ENCODE data around the gene PDHX. TPM values are rescaled to one million over a fixed set of nuclear protein-coding genes. Genes with fewer than 3 reads are reported as not detected.

PDHX gene
- total and polyA plus RNA-seq, 2 of the 4 experiments (the other 2 are of a cell fraction), result 19.8 to 26.7 TPM

GRCh38 chr11:34899633-34900016 lies 16.8 kb upstream of the PDHX start:
- peaks cover 2% of the 10 kb centered on the region; the same call in 1 of the 2 replicates for H3K36me3 ChIP-seq (ENCODE audit: control insufficient read depth, insufficient read depth, low read length)
- H3K4me2 ChIP-seq (ENCODE audit: low read depth, low read length), result no peak overlapping the region
- no TSS peak for BruUV-seq (replicated peaks)
- no peaks in the 10 kb centered on the region for H3K9me1 ChIP-seq (ENCODE audit: insufficient read depth, low read length)
- H2AK9ac ChIP-seq (replicated peaks; ENCODE audit: low read depth, low read length, poor library complexity), result no peak overlapping the region
- no peak overlapping the region for H3K4me3 ChIP-seq (ENCODE audit: insufficient read depth, low read depth, low read length)
- H4K20me1 ChIP-seq (ENCODE audit: insufficient read depth, low read length), result no peaks in the 10 kb centered on the region
- no peak overlapping the region for H3K14ac ChIP-seq (replicated peaks; ENCODE audit: low read depth, low read length)
- H3K4me1 ChIP-seq (ENCODE audit: control insufficient read depth, insufficient read depth, low read length), result no peaks in the 10 kb centered on the region
- dilution Hi-C loops (cut with HindIII; ENCODE audit: low sequenced_read_pairs, unreplicated experiment) (no loop called here), in situ Hi-C loops (cut with MboI; ENCODE audit: low sequenced_read_pairs) (no loop called here), intact Hi-C loops (cut with micrococcal nuclease) (no loop called here)
- H3K27me3 ChIP-seq (ENCODE audit: control insufficient read depth, insufficient read depth, low read length), result no peaks in the 10 kb centered on the region
- no peak overlapping the region for H3K23ac ChIP-seq (ENCODE audit: low read depth, low read length)
- ChIA-PET CTCF (interaction anchor here (0.9 to 1.3 kb wide), 2 partner anchors 10 to 314 kb away, joined by 3 to 4 read pairs; no protein-coding TSS in a partner anchor), POLR2A (ENCODE audit: unreplicated experiment) (no interaction called here)
- H3K18ac ChIP-seq (ENCODE audit: low read depth, low read length), result no peak overlapping the region
- DNase-seq, result no peak
- peaks cover 17% of the 10 kb centered on the region for H3K9me3 ChIP-seq (ENCODE audit: control insufficient read depth, insufficient read depth, low read length)
- H4K5ac ChIP-seq (ENCODE audit: low read depth, low read length), result no peak overlapping the region
- no peak overlapping the region for H3K27ac ChIP-seq (ENCODE audit: insufficient read depth, low read length)
- H3K9ac ChIP-seq (ENCODE audit: low read depth, low read length), result no peak overlapping the region
- no peak overlapping the region for H2BK5ac ChIP-seq (ENCODE audit: low read depth, low read length, poor library complexity, severe bottlenecking)
- WGBS, 2 experiments (ENCODE audit: extremely low coverage in 2 of 2, insufficient read length in 1 of 2), result 100% methylated on average over 1 of the region's 5 CpGs; no CpG with 5 or more reads in 1 of the 2 experiments
- no peak overlapping the region for H4K8ac ChIP-seq (ENCODE audit: low read depth in 2 of 2, low read length in 2 of 2)
- no peak overlapping the region for H2BK120ac ChIP-seq (ENCODE audit: low read depth, low read length)
- no peak overlapping the region for H2BK15ac ChIP-seq (ENCODE audit: low read depth, low read length)
- no peak overlapping the region for H3K56ac ChIP-seq (ENCODE audit: extremely low read depth, insufficient read depth, low read length)
- H3K79me1 ChIP-seq (ENCODE audit: low read depth in 1 of 2, low read length in 2 of 2), result peaks cover 34 to 35% of the 10 kb centered on the region in 2 experiments; a peak in 3 of 4 replicates
- no peak for ATAC-seq (ENCODE audit: low read depth)
- no peak overlapping the region for H2BK20ac ChIP-seq (ENCODE audit: low read depth, low read length)
- H2AK5ac ChIP-seq (ENCODE audit: low read depth, low read length), result no peak overlapping the region
- TF ChIP-seq MXI1 (IDR thresholded peaks at IDR 0.05; ENCODE audit: borderline replicate concordance, low read depth, low read length) (no peak), SMC3 (IDR thresholded peaks at IDR 0.05; ENCODE audit: low read depth, low read length) (no peak), POLR2A (IDR thresholded peaks at IDR 0.05; ENCODE audit: low read depth, low read length) (no peak), MAZ (IDR thresholded peaks at IDR 0.05; ENCODE audit: borderline replicate concordance, low read depth, low read length) (no peak), CEBPB (IDR thresholded peaks at IDR 0.05; ENCODE audit: low read depth, low read length) (no peak), BHLHE40 (IDR thresholded peaks at IDR 0.05; ENCODE audit: low read depth, low read length) (no peak), MAFK (IDR thresholded peaks at IDR 0.05; ENCODE audit: low read depth, low read length) (no peak), CTCF (conservative IDR thresholded peaks at IDR 0.05; ENCODE audit: low read depth, low read length) (no peak), RFX5 (IDR thresholded peaks at IDR 0.05; ENCODE audit: low read depth, low read length) (no peak), RCOR1 (IDR thresholded peaks at IDR 0.05; ENCODE audit: insufficient replicate concordance, low read length) (no peak), USF2 (IDR thresholded peaks at IDR 0.05; ENCODE audit: low read depth, low read length) (no peak), RAD21 (IDR thresholded peaks at IDR 0.05; ENCODE audit: low read length) (no peak), FOS (IDR thresholded peaks at IDR 0.05; ENCODE audit: low read depth, low read length) (no peak), CHD1 (IDR thresholded peaks at IDR 0.05; ENCODE audit: low read depth, low read length) (no peak), NFE2L2 (IDR thresholded peaks at IDR 0.05; ENCODE audit: low read depth, low read length) (no peak)
- TF ChIP-seq, protein P1, sequence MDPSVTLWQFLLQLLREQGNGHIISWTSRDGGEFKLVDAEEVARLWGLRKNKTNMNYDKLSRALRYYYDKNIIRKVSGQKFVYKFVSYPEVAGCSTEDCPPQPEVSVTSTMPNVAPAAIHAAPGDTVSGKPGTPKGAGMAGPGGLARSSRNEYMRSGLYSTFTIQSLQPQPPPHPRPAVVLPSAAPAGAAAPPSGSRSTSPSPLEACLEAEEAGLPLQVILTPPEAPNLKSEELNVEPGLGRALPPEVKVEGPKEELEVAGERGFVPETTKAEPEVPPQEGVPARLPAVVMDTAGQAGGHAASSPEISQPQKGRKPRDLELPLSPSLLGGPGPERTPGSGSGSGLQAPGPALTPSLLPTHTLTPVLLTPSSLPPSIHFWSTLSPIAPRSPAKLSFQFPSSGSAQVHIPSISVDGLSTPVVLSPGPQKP (IDR thresholded peaks at IDR 0.05; ENCODE audit: borderline replicate concordance, low read depth, low read length), result no peak
- H4K91ac ChIP-seq (ENCODE audit: insufficient read depth, low read depth, low read length), result no peak overlapping the region
- H2AFZ ChIP-seq (replicated peaks; ENCODE audit: low read length, poor library complexity), result no peak overlapping the region
- no peak overlapping the region for H3K4ac ChIP-seq (ENCODE audit: low read depth, low read length)
